HG03575 (cell line): ENCODE data around the gene PLA2G4D.

Experiments
- ATAC-seq: cut with Tn5 transposase; IDR thresholded peaks from one replicate; pipeline ENCODE4 v1.9.1; 2021; ENCODE audit not compliant: unreplicated experiment, insufficient number of reproducible peaks, low FRiP score; ENCODE audit errors: extremely low read depth

Gene PLA2G4D

GRCh38 chr15:42129364-42129763 is 35.0 kb upstream of the PLA2G4D start:
- ATAC-seq: no peak

GRCh38 chr15:42128476-42128875 is 34.1 kb upstream of the PLA2G4D start:
- ATAC-seq: no peak

- no peak for ATAC-seq
Measured at GRCh38 chr15:42123546-42123945, 29.2 kb upstream of the PLA2G4D start.

- no peak for ATAC-seq
Measured at GRCh38 chr15:42121682-42122081, 27.3 kb upstream of the PLA2G4D start.

- ATAC-seq: no peak
Measured at GRCh38 chr15:42121021-42121420, 26.7 kb upstream of the PLA2G4D start.

- no peak for ATAC-seq
Measured at GRCh38 chr15:42120285-42120684, 25.9 kb upstream of the PLA2G4D start.

- ATAC-seq: no peak
Measured at GRCh38 chr15:42119446-42119760, 25.0 kb upstream of the PLA2G4D start.

GRCh38 chr15:42118650-42119445 is 24.5 kb upstream of the PLA2G4D start:
- ATAC-seq: no peak

GRCh38 chr15:42111924-42112323 is 17.6 kb upstream of the PLA2G4D start:
- no peak for ATAC-seq

GRCh38 chr15:42110367-42110766 is 16.0 kb upstream of the PLA2G4D start:
- no peak for ATAC-seq

GRCh38 chr15:42108806-42109205 is 14.4 kb upstream of the PLA2G4D start:
- no peak for ATAC-seq

GRCh38 chr15:42108189-42108588 is 13.8 kb upstream of the PLA2G4D start:
- ATAC-seq: no peak

GRCh38 chr15:42107473-42107872 is 13.1 kb upstream of the PLA2G4D start:
- ATAC-seq: no peak

GRCh38 chr15:42106288-42106687 is 11.9 kb upstream of the PLA2G4D start:
- ATAC-seq: no peak

- no peak for ATAC-seq
Measured at GRCh38 chr15:42104095-42104891, 9.9 kb upstream of the PLA2G4D start.

- ATAC-seq: no peak
Measured at GRCh38 chr15:42102646-42103235, 8.4 kb upstream of the PLA2G4D start.

GRCh38 chr15:42101861-42102260 is 7.5 kb upstream of the PLA2G4D start:
- no peak for ATAC-seq

GRCh38 chr15:42100021-42100800 is 5.8 kb upstream of the PLA2G4D start:
- no peak for ATAC-seq

- ATAC-seq: no peak
Measured at GRCh38 chr15:42097018-42097417, 2.7 kb upstream of the PLA2G4D start.
